H1 (cell line): Measurements from ENCODE around the gene FRMD4A. TPM values are rescaled to one million over a fixed set of nuclear protein-coding genes. Genes with fewer than 3 reads are reported as not detected.

ENCODE experiments used
- CTCF ChIA-PET: fragments of 300-600 bp; sonication (Branson Sonifier 250); formaldehyde crosslinking; loops from one replicate; lab custom pipeline; 2021; ENCODE audit not compliant: partially characterized antibody; lab: Charles Lee
- POLR2A ChIA-PET: fragments of 300-600 bp; sonication (Branson Sonifier 250); formaldehyde crosslinking; loops from one replicate; lab custom pipeline; 2021; ENCODE audit warnings: inconsistent platforms; ENCODE audit not compliant: partially characterized antibody; lab: Charles Lee
- DNase-seq, 2 experiments: peaks; one replicate each; pipeline versions ENCODE4 v3.0.0 to v3.0.0-alpha.2; 2010 to 2022; ENCODE audit warnings: low spot score in 2 of 2, low read depth in 1 of 2, mixed read lengths in 1 of 2
- FAIRE-seq: peaks from 2 replicates; lab custom pipeline; 2011; peaks lifted over from hg19 to GRCh38; lab: Jason Lieb, UNC
- H2AFZ ChIP-seq: 2 replicates; pipeline ENCODE4 v1.8.1; 2012; ENCODE audit warnings: low read length, inconsistent platforms
- H2AK5ac ChIP-seq: 2 replicates; pipeline ENCODE4 v1.6.1; 2013; ENCODE audit warnings: low read depth, low read length
- H2BK120ac ChIP-seq: replicated peaks from 2 replicates; pipeline ENCODE3; 2013; ENCODE audit warnings: low read depth, low read length, inconsistent platforms
- H2BK12ac ChIP-seq: 2 replicates; pipeline ENCODE4 v1.6.1; 2013; ENCODE audit warnings: low read depth, low read length
- H2BK15ac ChIP-seq: 2 replicates; pipeline ENCODE4 v1.6.1; 2013; ENCODE audit warnings: low read length
- H2BK20ac ChIP-seq: 2 replicates; pipeline ENCODE4 v1.6.1; 2013; ENCODE audit warnings: low read length
- H2BK5ac ChIP-seq: 2 replicates; pipeline ENCODE4 v1.6.1; 2013; ENCODE audit warnings: low read depth, low read length
- H3K14ac ChIP-seq: 2 replicates; pipeline ENCODE4 v1.6.1; 2013; ENCODE audit warnings: inconsistent platforms; ENCODE audit not compliant: insufficient read length
- H3K18ac ChIP-seq: 2 replicates; pipeline ENCODE4 v1.6.1; 2013; ENCODE audit warnings: low read length; ENCODE audit errors: extremely low read depth
- H3K23ac ChIP-seq: 2 replicates; pipeline ENCODE4 v1.6.1; 2013; ENCODE audit warnings: inconsistent platforms; ENCODE audit not compliant: insufficient read length
- H3K23me2 ChIP-seq: 2 replicates; pipeline ENCODE4 v1.6.1; 2013; ENCODE audit warnings: low read depth, low read length
- H3K27ac ChIP-seq: 2 replicates; pipeline ENCODE4 v1.6.1; 2011; ENCODE audit warnings: low read depth, low read length, inconsistent platforms
- H3K27me3 ChIP-seq, 4 experiments: replicated peaks in 1 of 4; 1 replicate in 1 of 4; 2 replicates in 3 of 4; pipeline versions ENCODE4 v1.6.1 to v1.8.1; 2011 to 2013; ENCODE audit warnings: low read length in 3 of 4, mild to moderate bottlenecking in 3 of 4, inconsistent platforms in 2 of 4, mixed read lengths in 2 of 4, moderate library complexity in 1 of 4; ENCODE audit not compliant: control insufficient read depth in 3 of 4, insufficient read depth in 3 of 4; ENCODE audit errors: extremely low read depth in 1 of 4
- H3K36me3 ChIP-seq, 4 experiments: 2 replicates each; pipeline versions ENCODE4 v1.6.1 to v1.8.1; 2011 to 2013; ENCODE audit warnings: mild to moderate bottlenecking in 4 of 4, low read length in 3 of 4, moderate library complexity in 2 of 4, control low read depth in 1 of 4, inconsistent platforms in 1 of 4; ENCODE audit not compliant: insufficient read depth in 4 of 4, control insufficient read depth in 2 of 4
- H3K4ac ChIP-seq: replicated peaks from 2 replicates; pipeline ENCODE3; 2013; ENCODE audit warnings: low read length, low read depth, mixed read lengths, inconsistent platforms; ENCODE audit not compliant: insufficient read length
- H3K4me1 ChIP-seq, 4 experiments: replicated peaks in 1 of 4; 1 replicate in 1 of 4; 2 replicates in 3 of 4; pipeline versions ENCODE4 v1.6.1 to v1.8.1; 2011 to 2013; ENCODE audit warnings: low read length in 3 of 4, inconsistent platforms in 2 of 4, mixed read lengths in 1 of 4; ENCODE audit not compliant: insufficient read depth in 4 of 4, control insufficient read depth in 3 of 4
- H3K4me2 ChIP-seq, 2 experiments: 2 replicates each; pipeline versions ENCODE4 v1.6.1 to v1.8.1; 2011 to 2013; ENCODE audit warnings: low read depth in 2 of 2, low read length in 2 of 2, control low read depth in 1 of 2, inconsistent platforms in 1 of 2, mild to moderate bottlenecking in 1 of 2; ENCODE audit not compliant: insufficient read depth in 1 of 2
- H3K4me3 ChIP-seq, 4 experiments: fragments of 200-600, 300-600 bp in 1 of 4; sonication (generic), shearing (Covaris generic), sonication (Bioruptor Twin) in 1 of 4; 2 replicates each; pipeline versions ENCODE4 v1.5.1 to v1.8.1; 2011 to 2016; ENCODE audit warnings: low read length in 4 of 4, low read depth in 3 of 4, control low read depth in 2 of 4, inconsistent platforms in 2 of 4, mild to moderate bottlenecking in 2 of 4, mixed read lengths in 1 of 4, moderate library complexity in 1 of 4; ENCODE audit not compliant: insufficient read depth in 2 of 4; ENCODE audit errors: extremely low read depth in 1 of 4
- H3K56ac ChIP-seq: replicated peaks from 2 replicates; pipeline ENCODE3; 2013; ENCODE audit warnings: low read depth, mild to moderate bottlenecking, mixed read lengths, low read length, inconsistent platforms; ENCODE audit not compliant: insufficient read length
- H3K79me1 ChIP-seq: 2 replicates; pipeline ENCODE4 v1.6.1; 2013; ENCODE audit warnings: low read depth, low read length, control low read depth
- H3K79me2 ChIP-seq, 2 experiments: 2 replicates each; pipeline versions ENCODE4 v1.6.1 to v1.8.1; 2012 to 2013; ENCODE audit warnings: low read length in 2 of 2, mild to moderate bottlenecking in 2 of 2, inconsistent platforms in 1 of 2; ENCODE audit not compliant: insufficient read depth in 2 of 2, control insufficient read depth in 1 of 2
- H3K9ac ChIP-seq, 4 experiments: replicated peaks in 1 of 4; 1 replicate in 1 of 4; 2 replicates in 3 of 4; pipeline versions ENCODE4 v1.6.1 to v1.8.1; 2011 to 2013; ENCODE audit warnings: low read depth in 3 of 4, low read length in 3 of 4, control low read depth in 2 of 4, mild to moderate bottlenecking in 2 of 4, moderate library complexity in 2 of 4, inconsistent platforms in 1 of 4; ENCODE audit errors: extremely low read depth in 1 of 4
- H3K9me3 ChIP-seq, 2 experiments: 2 replicates each; pipeline versions ENCODE4 v1.6.1 to v1.8.1; 2012 to 2013; ENCODE audit warnings: mild to moderate bottlenecking in 2 of 2, moderate library complexity in 2 of 2, control low read depth in 1 of 2, inconsistent platforms in 1 of 2, low read depth in 1 of 2, low read length in 1 of 2, mixed read lengths in 1 of 2; ENCODE audit not compliant: insufficient read depth in 2 of 2
- H4K20me1 ChIP-seq, 2 experiments: replicated peaks in 1 of 2; 2 replicates each; pipeline versions ENCODE3 to v1.8.1; 2011 to 2013; ENCODE audit warnings: inconsistent platforms in 2 of 2, low read length in 2 of 2, mild to moderate bottlenecking in 1 of 2; ENCODE audit not compliant: insufficient read depth in 2 of 2, control insufficient read depth in 1 of 2
- H4K5ac ChIP-seq: 2 replicates; pipeline ENCODE4 v1.6.1; 2013; ENCODE audit warnings: low read length, low read depth, mixed read lengths, inconsistent platforms; ENCODE audit not compliant: insufficient read length
- H4K8ac ChIP-seq: 2 replicates; pipeline ENCODE4 v1.8.0; 2013; ENCODE audit warnings: mild to moderate bottlenecking, moderate library complexity, low read length, inconsistent platforms; ENCODE audit not compliant: insufficient read depth; ENCODE audit errors: extremely low read depth
- H4K91ac ChIP-seq: replicated peaks from 2 replicates; pipeline ENCODE3; 2013; ENCODE audit warnings: low read length, mixed read lengths, inconsistent platforms; ENCODE audit not compliant: insufficient read length
- ASH2L ChIP-seq: fragments of 200-600, 300-600 bp; sonication (generic); IDR thresholded peaks from one replicate; pipeline ENCODE4 v1.7.1; 2017; ENCODE audit warnings: low read length
- CEBPB ChIP-seq: IDR thresholded peaks from 2 replicates; pipeline ENCODE4 v1.6.1; 2012; ENCODE audit warnings: low read depth, low read length
- HDAC2 ChIP-seq, 2 experiments: fragments of 300-600 bp in 1 of 2; sonication (generic) in 1 of 2; IDR thresholded peaks; 2 replicates each; pipeline ENCODE4 v1.6.1; 2011 to 2012; ENCODE audit warnings: low read depth in 2 of 2, low read length in 2 of 2, mild to moderate bottlenecking in 2 of 2, moderate library complexity in 2 of 2, borderline replicate concordance in 1 of 2, inconsistent platforms in 1 of 2
- JUN ChIP-seq: IDR thresholded peaks from 2 replicates; pipeline ENCODE4 v1.6.1; 2011; ENCODE audit warnings: low read depth, mild to moderate bottlenecking, improper control_type of control experiment, low read length
- POLR2A ChIP-seq, 2 experiments: IDR thresholded peaks; 1 replicate in 1 of 2; 2 replicates in 1 of 2; pipeline ENCODE4 v1.6.1; 2011; ENCODE audit warnings: low read depth in 2 of 2, low read length in 2 of 2, mild to moderate bottlenecking in 2 of 2; ENCODE audit errors: control extremely low read depth in 1 of 2
- SAP30 ChIP-seq: fragments of 300-600 bp; sonication (generic); IDR thresholded peaks from 2 replicates; pipeline ENCODE4 v1.7.1; 2012; ENCODE audit warnings: low read length, moderate library complexity, mild to moderate bottlenecking, inconsistent platforms; ENCODE audit not compliant: insufficient read depth, insufficient replicate concordance
- TEAD4 ChIP-seq: IDR thresholded peaks from 2 replicates; pipeline ENCODE4 v1.6.1; 2012; ENCODE audit warnings: low read depth, low read length, inconsistent platforms, mixed read lengths
- ZNF274 ChIP-seq: IDR thresholded peaks from 2 replicates; pipeline ENCODE4 v1.7.0; 2012; ENCODE audit warnings: low read length, borderline replicate concordance; ENCODE audit errors: extremely low read depth
- WGBS, 2 experiments: shearing (Covaris generic) in 1 of 2; methylation state at CpG; one replicate each; pipeline versions ENCODE4 v1.1.6 to v1.1.7; 2013 to 2015; ENCODE audit warnings: low lambda C conversion rate in 2 of 2, mixed read lengths in 2 of 2, inconsistent platforms in 1 of 2, low coverage in 1 of 2, missing lambda C conversion rate in 1 of 2; ENCODE audit not compliant: insufficient replicate concordance in 2 of 2, insufficient coverage in 1 of 2, insufficient read length in 1 of 2; ENCODE audit errors: extremely low coverage in 1 of 2, missing lambda C conversion rate in 1 of 2; 5-methylcytosine and 5-hydroxymethylcytosine counted together
- polyA plus RNA-seq, 7 experiments: library from polyadenylated mRNA; depleted of rRNA in 3 of 7; stranded (reverse) in 5 of 7; unstranded in 2 of 7; fragments of >200 nt in 5 of 7; fragments of 200-250 nt in 2 of 7; gene quantifications; 1 replicate in 5 of 7; 2 replicates in 1 of 7; 4 replicates in 1 of 7; pipeline versions ENCODE4 v1.2.1 to v1.2.3, GENCODE V29; 2011 to 2013; ENCODE audit warnings: missing spikeins in 2 of 7, mixed read lengths in 2 of 7
- total RNA-seq: library from RNA; stranded (reverse); fragmentation: NEBNext Ultra II Directional; extraction: Animal tissue kit (Norgen Biotek cat#: 25700); gene quantifications from 2 replicates; pipeline ENCODE4 v1.2.1, GENCODE V29; 2021
- TF ChIP-seq, protein P1 (sequence below): IDR thresholded peaks from 2 replicates; pipeline ENCODE4 v1.6.1; 2012; ENCODE audit warnings: inconsistent platforms

Gene FRMD4A
- total and polyA plus RNA-seq, 2 of the 8 experiments (the other 6 are each of a cell fraction or from before 2014, with no cell fraction given), result 38.6 to 39.6 TPM

DNA sequence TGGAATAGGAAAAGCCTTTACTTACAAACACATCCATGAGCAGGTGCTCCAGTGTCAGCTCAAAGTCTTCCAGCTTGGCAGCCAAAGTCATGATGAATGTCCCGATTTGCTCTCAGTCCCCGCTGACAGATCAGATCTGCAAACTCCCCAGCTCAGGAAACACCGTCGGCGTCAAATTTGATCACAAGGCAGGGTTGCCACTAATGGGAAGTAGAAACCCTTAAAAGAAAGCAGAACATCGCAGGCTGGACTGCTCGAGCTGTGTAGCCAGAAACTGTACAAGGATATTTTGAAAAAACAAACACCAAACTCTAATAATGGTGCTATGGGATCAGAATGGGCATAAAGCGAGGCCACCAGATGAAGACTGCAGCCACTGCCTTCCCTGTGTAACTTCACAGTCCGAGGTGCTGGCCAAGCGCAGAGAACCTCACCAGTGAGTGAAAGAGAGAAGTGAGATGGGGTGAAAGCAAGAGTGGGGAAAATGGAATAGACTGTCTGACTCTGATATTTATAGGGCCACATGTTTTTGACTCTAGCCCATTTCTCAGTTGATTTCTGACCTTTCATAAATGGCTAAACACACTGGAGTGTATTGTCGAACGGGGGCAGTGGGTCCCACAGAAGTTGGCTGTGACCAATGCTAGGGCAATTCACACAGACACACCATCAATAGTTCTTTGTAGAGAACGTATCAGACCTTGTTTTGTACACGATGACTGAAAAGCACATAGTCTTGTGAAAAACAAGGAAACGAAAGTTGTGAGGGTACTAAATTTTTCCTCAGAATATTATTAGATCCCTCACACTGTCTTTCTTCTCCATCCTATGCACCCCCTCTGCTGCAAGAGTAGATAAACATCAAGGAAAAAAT lies 306.2 kb downstream of the FRMD4A start:
- Histone ChIP-seq H3K4me3 (no peak overlapping the region), H4K5ac (no peak overlapping the region), H3K4me2 (no peak overlapping the region), H3K79me2 (no peaks in the 10 kb centered on the region), H2BK20ac (no peak overlapping the region), H3K14ac (no peak overlapping the region), H2AFZ (no peak overlapping the region), H4K91ac (no peak overlapping the region), H4K8ac (no peak overlapping the region), H3K9me3 (no peaks in the 10 kb centered on the region), H3K27ac (no peak overlapping the region), H3K56ac (no peak overlapping the region), H3K79me1 (no peaks in the 10 kb centered on the region), H3K18ac (no peak overlapping the region), H3K23me2 (no peaks in the 10 kb centered on the region), H2BK15ac (no peak overlapping the region), H3K4me1 (no peaks in the 10 kb centered on the region), H2BK120ac (no peak overlapping the region), H4K20me1 (no peaks in the 10 kb centered on the region), H3K9ac (no peak overlapping the region), H2BK5ac (no peak overlapping the region), H3K36me3 (no peaks in the 10 kb centered on the region), H2AK5ac (no peak overlapping the region), H3K4ac (no peak overlapping the region), H3K27me3 (no peaks in the 10 kb centered on the region; a peak in 1 of 7 replicates), H3K23ac (no peak overlapping the region), H2BK12ac (no peak overlapping the region)
- DNase-seq (no peak), FAIRE-seq (no peak)
- ChIA-PET CTCF (interaction anchor here (0.7 to 0.8 kb wide), 2 partner anchors 109 to 124 kb away, joined by 3 read pairs; no protein-coding TSS in a partner anchor), POLR2A (interaction anchor here (1.1 kb wide), 1 partner anchor 161 kb away, joined by 3 read pairs; no protein-coding TSS in a partner anchor)
- 88% methylated on average over 15 of the region's 15 CpGs; no CpG with 5 or more reads in 1 of the 2 experiments for WGBS, 2 experiments
- TF ChIP-seq HDAC2 (IDR thresholded peaks at IDR 0.05; ENCODE audit: borderline replicate concordance in 1 of 2, low read depth in 2 of 2, low read length in 2 of 2) (no peak), CEBPB (no peak), POLR2A (IDR thresholded peaks at IDR 0.05; ENCODE audit: control extremely low read depth in 1 of 2, low read depth in 2 of 2, low read length in 2 of 2) (no peak), JUN (no peak), ASH2L (no peak), SAP30 (no peak), TEAD4 (no peak), ZNF274 (no peak)
- TF ChIP-seq, protein P1, sequence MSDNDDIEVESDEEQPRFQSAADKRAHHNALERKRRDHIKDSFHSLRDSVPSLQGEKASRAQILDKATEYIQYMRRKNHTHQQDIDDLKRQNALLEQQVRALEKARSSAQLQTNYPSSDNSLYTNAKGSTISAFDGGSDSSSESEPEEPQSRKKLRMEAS, result no peak
